ENCODE data around the gene CDHR3. TPM values are rescaled to one million over a fixed set of nuclear protein-coding genes. Genes with fewer than 3 reads are reported as not detected.

Gene CDHR3, protein sequence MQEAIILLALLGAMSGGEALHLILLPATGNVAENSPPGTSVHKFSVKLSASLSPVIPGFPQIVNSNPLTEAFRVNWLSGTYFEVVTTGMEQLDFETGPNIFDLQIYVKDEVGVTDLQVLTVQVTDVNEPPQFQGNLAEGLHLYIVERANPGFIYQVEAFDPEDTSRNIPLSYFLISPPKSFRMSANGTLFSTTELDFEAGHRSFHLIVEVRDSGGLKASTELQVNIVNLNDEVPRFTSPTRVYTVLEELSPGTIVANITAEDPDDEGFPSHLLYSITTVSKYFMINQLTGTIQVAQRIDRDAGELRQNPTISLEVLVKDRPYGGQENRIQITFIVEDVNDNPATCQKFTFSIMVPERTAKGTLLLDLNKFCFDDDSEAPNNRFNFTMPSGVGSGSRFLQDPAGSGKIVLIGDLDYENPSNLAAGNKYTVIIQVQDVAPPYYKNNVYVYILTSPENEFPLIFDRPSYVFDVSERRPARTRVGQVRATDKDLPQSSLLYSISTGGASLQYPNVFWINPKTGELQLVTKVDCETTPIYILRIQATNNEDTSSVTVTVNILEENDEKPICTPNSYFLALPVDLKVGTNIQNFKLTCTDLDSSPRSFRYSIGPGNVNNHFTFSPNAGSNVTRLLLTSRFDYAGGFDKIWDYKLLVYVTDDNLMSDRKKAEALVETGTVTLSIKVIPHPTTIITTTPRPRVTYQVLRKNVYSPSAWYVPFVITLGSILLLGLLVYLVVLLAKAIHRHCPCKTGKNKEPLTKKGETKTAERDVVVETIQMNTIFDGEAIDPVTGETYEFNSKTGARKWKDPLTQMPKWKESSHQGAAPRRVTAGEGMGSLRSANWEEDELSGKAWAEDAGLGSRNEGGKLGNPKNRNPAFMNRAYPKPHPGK
- 18.3 to 19.1 TPM (median 18.9 TPM) in 3 replicates for total RNA-seq (2021)
- percentile 43 among the genes with signal in this experiment for Bru-seq, nascent RNA
- long read RNA-seq, experiment 1, partial matches to known transcripts: 12 of 52 reads
- long read RNA-seq, experiment 1, other reads (novel, unspliced or antisense): 35 of 52 reads
- long read RNA-seq, experiment 2, partial matches to known transcripts: 7 of 18 reads
- long read RNA-seq, experiment 2, other reads (novel, unspliced or antisense): 10 of 18 reads
- long read RNA-seq, experiment 3, partial matches to known transcripts: 1 of 7 reads
- long read RNA-seq, experiment 3, other reads (novel, unspliced or antisense): 6 of 7 reads

DNA sequence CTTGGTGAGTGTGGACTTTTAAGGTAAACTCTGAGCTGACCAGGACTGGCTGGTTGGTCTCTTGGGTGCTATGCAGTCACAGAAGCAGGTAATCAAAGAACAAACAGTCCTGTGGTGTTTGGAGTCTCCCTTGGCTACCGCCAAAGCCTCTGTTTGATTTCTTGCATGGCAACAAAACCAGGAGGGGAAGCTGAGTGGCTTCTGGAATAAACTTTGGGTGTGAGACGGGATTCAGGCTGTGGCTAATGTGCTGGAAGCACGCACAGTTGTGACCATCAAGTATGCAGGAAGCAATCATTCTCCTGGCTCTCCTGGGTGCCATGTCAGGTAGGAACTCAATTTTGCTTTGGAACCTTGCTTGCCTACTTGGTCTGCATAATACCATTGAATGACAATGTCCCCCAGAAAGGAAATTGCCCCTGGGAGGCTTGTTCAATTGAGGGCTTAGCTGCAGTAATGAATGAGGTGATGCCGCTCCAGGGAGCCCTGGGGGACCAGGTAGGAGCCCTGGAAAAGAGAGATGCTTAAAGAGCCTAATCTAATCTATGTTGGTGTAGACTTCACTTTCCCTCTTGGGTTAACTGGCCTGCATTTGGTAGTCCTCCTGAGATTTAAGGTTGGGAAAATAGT is at the start of gene CDHR3:
Gene CDHR3 (plus strand): TSS at position 227 of the 630 bp plus-strand sequence. CDS start 55 bp downstream, at position 282.
- Mint-ChIP-seq H3K27me3 (ENCODE audit: low read depth) (no peaks in the 10 kb centered on the region; the same call in 1 of the 2 replicates), H3K36me3 (peaks cover 3% of the 10 kb centered on the region; the same call in 1 of the 2 replicates), H3K9me3 (0 out of 2 replicates have a peak, but pooled peaks cover 4% of the 10 kb centered on the region), H3K4me3 (no peak within 1 kb of the TSS), H3K4me1 (peaks cover 53% of the 10 kb centered on the region), H3K27ac (peak within 1 kb of the TSS; percentile 84)
- POLR2A ChIA-PET: interaction anchor here (1.0 kb wide), 1 partner anchor 11 kb away, joined by 3 read pairs; no protein-coding TSS in a partner anchor
- ATAC-seq: peak; percentile 83
- CTCF ChIA-PET: interaction anchor here (1.0 to 1.7 kb wide), 6 partner anchors 19 to 86 kb away, joined by 3 to 6 read pairs (median 3); partner anchors contain the start of gene ATXN7L1
- TF ChIP-seq ZNF423 (CRISPR knock-in tag; IDR thresholded peaks at IDR 0.05): peak; percentile 88
- TF ChIP-seq, protein P1, sequence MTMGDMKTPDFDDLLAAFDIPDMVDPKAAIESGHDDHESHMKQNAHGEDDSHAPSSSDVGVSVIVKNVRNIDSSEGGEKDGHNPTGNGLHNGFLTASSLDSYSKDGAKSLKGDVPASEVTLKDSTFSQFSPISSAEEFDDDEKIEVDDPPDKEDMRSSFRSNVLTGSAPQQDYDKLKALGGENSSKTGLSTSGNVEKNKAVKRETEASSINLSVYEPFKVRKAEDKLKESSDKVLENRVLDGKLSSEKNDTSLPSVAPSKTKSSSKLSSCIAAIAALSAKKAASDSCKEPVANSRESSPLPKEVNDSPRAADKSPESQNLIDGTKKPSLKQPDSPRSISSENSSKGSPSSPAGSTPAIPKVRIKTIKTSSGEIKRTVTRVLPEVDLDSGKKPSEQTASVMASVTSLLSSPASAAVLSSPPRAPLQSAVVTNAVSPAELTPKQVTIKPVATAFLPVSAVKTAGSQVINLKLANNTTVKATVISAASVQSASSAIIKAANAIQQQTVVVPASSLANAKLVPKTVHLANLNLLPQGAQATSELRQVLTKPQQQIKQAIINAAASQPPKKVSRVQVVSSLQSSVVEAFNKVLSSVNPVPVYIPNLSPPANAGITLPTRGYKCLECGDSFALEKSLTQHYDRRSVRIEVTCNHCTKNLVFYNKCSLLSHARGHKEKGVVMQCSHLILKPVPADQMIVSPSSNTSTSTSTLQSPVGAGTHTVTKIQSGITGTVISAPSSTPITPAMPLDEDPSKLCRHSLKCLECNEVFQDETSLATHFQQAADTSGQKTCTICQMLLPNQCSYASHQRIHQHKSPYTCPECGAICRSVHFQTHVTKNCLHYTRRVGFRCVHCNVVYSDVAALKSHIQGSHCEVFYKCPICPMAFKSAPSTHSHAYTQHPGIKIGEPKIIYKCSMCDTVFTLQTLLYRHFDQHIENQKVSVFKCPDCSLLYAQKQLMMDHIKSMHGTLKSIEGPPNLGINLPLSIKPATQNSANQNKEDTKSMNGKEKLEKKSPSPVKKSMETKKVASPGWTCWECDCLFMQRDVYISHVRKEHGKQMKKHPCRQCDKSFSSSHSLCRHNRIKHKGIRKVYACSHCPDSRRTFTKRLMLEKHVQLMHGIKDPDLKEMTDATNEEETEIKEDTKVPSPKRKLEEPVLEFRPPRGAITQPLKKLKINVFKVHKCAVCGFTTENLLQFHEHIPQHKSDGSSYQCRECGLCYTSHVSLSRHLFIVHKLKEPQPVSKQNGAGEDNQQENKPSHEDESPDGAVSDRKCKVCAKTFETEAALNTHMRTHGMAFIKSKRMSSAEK (CRISPR knock-in tag; IDR thresholded peaks at IDR 0.05; ENCODE audit: borderline replicate concordance): no peak
- 0 out of 2 replicates have a peak, but pooled peaks have one; percentile 23 for TF ChIP-seq TEAD1 (CRISPR knock-in tag; IDR thresholded peaks at IDR 0.05)
- no peak for DNase-seq (ENCODE audit: low spot score)

DNA sequence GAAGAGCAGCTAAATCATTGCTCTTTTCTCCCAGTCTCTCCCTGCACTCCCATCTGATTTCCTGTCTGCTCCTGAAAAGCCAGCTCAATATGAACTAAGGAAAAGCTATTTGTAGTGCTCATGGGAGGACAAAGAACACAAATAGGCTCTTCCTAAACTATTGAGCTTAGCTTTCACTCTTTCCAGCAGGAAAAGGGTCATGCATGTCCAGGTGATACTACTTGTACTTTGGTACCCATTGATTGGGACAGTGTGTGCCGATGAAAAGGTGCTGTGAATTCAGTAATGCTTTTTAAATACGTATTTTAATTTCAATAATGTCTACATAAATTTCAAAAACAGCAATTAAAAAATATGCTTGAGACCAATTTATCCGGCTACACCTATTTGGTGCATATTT is 49.1 kb upstream of the CDHR3 start:
- Mint-ChIP-seq H3K27me3 (ENCODE audit: low read depth) (no peaks in the 10 kb centered on the region), H3K4me3 (no peak overlapping the region), H3K4me1 (peaks cover 5% of the 10 kb centered on the region), H3K27ac (peak overlapping the region; percentile 64; the same call in 1 of the 2 replicates), H3K36me3 (peaks cover 46% of the 10 kb centered on the region), H3K9me3 (peaks cover 11% of the 10 kb centered on the region)
- ATAC-seq: no peak
- ChIA-PET CTCF (interaction anchor here (0.6 kb wide), 1 partner anchor 246 kb away, joined by 3 read pairs; no protein-coding TSS in a partner anchor), POLR2A (no interaction called here)
- no peak for DNase-seq (ENCODE audit: low spot score)
- TF ChIP-seq HMGA2 (CRISPR knock-in tag; IDR thresholded peaks at IDR 0.05): no peak
- no peak for TF ChIP-seq CREM (CRISPR knock-in tag; IDR thresholded peaks at IDR 0.05)
- TF ChIP-seq, protein P2, sequence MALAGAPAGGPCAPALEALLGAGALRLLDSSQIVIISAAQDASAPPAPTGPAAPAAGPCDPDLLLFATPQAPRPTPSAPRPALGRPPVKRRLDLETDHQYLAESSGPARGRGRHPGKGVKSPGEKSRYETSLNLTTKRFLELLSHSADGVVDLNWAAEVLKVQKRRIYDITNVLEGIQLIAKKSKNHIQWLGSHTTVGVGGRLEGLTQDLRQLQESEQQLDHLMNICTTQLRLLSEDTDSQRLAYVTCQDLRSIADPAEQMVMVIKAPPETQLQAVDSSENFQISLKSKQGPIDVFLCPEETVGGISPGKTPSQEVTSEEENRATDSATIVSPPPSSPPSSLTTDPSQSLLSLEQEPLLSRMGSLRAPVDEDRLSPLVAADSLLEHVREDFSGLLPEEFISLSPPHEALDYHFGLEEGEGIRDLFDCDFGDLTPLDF (CRISPR knock-in tag; IDR thresholded peaks at IDR 0.05): no peak
- no peak for TF ChIP-seq SMAD3 (CRISPR knock-in tag; IDR thresholded peaks at IDR 0.05; ENCODE audit: borderline replicate concordance)
- TF ChIP-seq, protein P3, sequence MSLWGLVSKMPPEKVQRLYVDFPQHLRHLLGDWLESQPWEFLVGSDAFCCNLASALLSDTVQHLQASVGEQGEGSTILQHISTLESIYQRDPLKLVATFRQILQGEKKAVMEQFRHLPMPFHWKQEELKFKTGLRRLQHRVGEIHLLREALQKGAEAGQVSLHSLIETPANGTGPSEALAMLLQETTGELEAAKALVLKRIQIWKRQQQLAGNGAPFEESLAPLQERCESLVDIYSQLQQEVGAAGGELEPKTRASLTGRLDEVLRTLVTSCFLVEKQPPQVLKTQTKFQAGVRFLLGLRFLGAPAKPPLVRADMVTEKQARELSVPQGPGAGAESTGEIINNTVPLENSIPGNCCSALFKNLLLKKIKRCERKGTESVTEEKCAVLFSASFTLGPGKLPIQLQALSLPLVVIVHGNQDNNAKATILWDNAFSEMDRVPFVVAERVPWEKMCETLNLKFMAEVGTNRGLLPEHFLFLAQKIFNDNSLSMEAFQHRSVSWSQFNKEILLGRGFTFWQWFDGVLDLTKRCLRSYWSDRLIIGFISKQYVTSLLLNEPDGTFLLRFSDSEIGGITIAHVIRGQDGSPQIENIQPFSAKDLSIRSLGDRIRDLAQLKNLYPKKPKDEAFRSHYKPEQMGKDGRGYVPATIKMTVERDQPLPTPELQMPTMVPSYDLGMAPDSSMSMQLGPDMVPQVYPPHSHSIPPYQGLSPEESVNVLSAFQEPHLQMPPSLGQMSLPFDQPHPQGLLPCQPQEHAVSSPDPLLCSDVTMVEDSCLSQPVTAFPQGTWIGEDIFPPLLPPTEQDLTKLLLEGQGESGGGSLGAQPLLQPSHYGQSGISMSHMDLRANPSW (CRISPR knock-in tag; conservative IDR thresholded peaks at IDR 0.05; ENCODE audit: low read depth): no peak
- TF ChIP-seq ETV6 (CRISPR knock-in tag; IDR thresholded peaks at IDR 0.05): no peak
- TF ChIP-seq ZNF263 (CRISPR knock-in tag; IDR thresholded peaks at IDR 0.05; ENCODE audit: low read depth): no peak
- TF ChIP-seq, protein P4, sequence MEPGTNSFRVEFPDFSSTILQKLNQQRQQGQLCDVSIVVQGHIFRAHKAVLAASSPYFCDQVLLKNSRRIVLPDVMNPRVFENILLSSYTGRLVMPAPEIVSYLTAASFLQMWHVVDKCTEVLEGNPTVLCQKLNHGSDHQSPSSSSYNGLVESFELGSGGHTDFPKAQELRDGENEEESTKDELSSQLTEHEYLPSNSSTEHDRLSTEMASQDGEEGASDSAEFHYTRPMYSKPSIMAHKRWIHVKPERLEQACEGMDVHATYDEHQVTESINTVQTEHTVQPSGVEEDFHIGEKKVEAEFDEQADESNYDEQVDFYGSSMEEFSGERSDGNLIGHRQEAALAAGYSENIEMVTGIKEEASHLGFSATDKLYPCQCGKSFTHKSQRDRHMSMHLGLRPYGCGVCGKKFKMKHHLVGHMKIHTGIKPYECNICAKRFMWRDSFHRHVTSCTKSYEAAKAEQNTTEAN (CRISPR knock-in tag; IDR thresholded peaks at IDR 0.05): no peak
